ENCODE results near the gene FOXK2.
"Not testable (repeated sequence)": the region's sequence is repeated elsewhere in the genome, so short reads cannot be mapped to it uniquely, and the experiment has no call there.

Gene FOXK2

GRCh38 chr17:82495844-82496528, 23.5 kb upstream of the FOXK2 start:
- DNase-seq: peak; percentile 89

- DNase-seq: peak; percentile 78
These were observed 22.8 kb upstream of the FOXK2 start for GRCh38 chr17:82496529-82497434.

- DNase-seq: no peak
These were observed 21.8 kb upstream of the FOXK2 start for GRCh38 chr17:82497483-82498405.

DNA sequence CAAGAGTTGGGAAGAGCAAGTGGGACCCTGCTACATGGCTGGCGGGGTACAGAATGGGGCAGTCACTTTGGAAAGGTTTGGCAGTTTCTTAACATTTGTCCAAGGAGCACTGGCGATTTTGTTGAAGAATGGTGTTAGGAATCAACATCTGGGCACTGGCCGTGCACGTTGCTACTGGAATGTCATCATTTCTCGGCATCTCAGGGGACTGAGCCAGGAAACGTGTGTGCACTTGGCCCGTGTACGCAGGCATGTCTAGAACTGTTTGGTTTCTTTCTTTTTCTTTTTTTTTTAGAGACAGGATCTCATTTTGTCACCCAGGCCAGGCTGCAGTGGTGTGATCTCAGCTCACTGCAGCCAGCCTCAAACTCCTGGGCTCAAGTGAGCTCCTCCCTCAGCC, 17.3 kb upstream of the FOXK2 start:
- no peak for DNase-seq

DNA sequence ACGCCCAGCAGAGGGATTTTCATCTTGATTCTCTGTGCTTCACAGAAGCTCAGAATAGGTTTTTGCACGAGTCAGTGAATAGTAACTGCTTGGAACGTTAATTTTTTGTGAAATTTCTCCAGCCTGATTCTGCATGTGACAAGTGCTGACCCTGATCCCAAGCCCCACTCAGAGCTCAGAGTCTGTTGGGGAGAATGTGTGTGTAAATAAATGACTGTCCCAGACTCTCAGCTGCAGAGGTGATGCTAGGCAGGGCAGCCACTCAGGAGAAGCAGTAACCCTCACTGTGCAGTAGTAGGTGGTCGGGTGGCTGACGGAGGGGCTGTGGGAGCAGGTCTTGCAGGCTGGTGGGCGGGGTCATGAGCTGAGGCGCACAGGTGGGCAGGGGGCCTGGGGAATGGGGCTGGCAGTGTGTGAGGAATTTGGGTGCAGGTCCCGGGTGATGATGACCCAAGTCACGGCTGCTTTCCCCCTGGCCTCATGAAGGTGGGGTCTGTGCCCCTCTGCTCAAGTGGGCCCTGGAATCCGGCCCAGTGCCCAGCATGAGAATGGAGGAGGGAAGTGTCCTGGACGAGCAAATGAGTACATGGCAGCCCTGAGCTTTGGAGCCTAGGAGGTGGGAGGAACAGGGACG, 16.3 kb upstream of the FOXK2 start:
- DNase-seq: no peak

- no peak for DNase-seq
These were observed 15.7 kb upstream of the FOXK2 start for GRCh38 chr17:82503728-82504308.

DNA sequence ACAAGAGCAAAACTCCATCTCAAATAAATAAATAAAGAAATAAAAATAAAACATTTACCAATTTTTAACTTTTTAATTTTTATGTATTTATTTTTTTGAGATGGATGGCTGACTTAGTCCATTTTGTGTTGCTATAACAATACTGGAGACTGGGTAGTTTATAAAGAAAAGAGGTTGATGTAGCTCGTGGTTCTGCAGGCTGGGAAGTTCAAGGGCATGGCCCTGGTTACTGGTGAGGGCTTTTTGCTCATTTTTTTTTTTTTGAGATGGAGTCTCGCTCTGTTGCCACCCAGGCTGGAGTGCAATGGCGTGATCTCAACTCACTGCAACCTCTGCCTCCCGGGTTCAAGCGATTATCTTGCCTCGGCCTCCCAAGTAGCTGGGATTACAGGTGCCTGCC, 14.2 kb upstream of the FOXK2 start:
- DNase-seq: no peak

DNA sequence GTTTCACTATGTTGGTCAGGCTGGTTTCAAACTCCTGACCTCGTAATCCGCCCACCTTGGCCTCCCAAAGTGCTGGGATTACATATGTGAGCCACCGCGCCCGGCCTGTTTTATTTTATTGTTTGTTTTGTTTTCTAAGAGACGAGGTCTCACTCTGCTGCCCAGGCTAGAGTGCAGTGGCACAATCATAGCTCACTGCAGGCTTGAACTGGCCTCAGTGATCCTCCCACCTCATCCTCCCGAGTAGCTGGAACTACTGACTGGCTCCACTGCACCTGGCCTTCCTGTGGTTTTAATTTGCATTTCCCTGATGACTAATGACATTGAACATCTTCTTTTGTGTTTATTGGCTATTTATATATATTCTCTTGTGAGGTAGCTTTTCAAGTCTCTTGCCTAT, 13.1 kb upstream of the FOXK2 start:
- peak; percentile 22 for DNase-seq

DNA sequence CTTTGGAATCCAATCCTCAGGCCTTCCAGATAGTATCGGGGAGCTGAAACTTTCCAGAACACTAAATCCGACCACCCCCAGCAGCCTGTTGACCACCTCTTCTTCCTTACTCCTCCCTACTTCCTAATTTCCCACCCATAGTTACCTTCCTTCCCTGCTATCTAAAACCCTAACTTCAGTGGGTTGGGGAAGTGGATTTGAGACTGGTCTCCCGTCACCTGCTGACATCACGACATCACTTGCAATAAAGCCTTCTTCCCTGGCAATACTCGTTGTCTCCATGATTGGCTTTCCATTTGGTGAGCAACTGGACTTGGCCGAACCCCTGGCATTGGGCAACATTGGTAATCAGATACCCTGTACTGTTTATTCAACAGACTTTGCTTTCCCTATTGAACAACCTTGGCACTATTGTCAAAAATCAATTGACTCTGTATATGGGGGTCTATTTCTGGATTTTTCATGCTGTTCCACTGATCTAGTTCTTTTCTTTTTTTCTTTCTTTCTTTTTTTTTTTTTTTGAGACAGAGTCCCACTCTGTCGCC, 11.8 kb upstream of the FOXK2 start:
- no peak for DNase-seq

DNA sequence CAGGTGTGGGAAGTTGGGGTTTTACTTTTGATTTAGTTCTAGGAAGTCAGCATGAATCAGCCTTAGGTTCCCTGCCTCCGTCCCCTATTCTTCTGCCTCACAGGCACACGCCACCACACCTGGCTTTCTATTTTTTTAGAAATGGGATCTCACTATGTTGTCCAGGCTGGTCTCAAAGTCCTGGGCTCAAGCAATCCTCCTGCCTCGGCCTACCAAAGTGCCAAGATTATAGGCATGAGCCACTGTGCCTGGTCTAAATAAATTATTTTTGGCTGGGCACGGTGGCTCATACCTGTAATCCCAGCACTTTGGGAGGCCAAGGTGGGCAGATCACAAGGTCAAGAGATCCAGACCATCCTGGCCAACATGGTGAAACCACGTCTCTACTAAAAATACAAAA, 7.9 kb upstream of the FOXK2 start:
- not testable (repeated sequence) for DNase-seq

GRCh38 chr17:82513864-82514263, 5.7 kb upstream of the FOXK2 start:
- DNase-seq: not testable (repeated sequence)

- no peak for DNase-seq
These were observed 2.2 kb upstream of the FOXK2 start for GRCh38 chr17:82517230-82517865.

- DNase-seq: peak; percentile 73
These were observed 705 bp downstream of the FOXK2 start for GRCh38 chr17:82519971-82520903.

DNA sequence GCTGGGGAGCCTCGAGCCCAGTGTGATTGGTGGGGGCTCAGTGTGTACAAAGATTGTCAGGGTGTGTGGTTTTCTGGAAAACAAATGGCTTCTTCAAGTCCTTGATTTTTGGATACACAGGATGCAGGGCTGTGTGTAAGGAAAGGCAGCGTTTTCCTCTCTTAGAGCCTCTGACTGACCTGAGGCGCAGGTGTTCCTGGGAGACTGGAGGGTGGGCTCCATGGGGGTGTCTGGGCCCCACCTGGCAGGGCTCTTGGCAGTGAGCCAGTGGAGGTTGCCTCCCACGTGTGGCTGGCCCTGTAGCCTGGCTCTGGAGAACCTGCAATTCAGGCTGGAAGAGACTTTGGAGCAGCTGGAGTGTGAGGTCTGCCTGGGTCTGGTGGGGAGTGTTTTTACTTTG, 5.0 kb downstream of the FOXK2 start:
- no peak for DNase-seq

DNA sequence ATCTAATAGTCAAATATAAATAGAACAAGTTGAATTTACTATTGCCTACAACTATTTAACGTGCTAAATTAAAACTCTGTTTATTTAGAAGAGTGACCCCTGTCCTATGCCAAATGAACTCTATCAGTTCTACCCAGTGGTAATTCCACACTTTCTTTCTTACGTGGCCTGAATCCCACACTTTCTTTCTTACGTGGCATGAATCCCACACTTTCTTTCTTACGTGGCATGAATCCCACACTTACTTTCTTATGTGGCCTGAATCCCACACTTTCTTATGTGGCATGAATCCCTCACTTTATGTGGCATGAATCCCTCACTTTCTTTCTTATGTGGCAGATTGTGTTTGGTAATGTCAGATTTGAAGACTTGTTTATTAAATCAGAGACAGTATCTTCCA, 6.2 kb downstream of the FOXK2 start:
- no peak for DNase-seq

GRCh38 chr17:82527898-82528297, 8.4 kb downstream of the FOXK2 start:
- DNase-seq: no peak

- DNase-seq: peak; percentile 85
These were observed 9.1 kb downstream of the FOXK2 start for GRCh38 chr17:82528484-82529265.

DNA sequence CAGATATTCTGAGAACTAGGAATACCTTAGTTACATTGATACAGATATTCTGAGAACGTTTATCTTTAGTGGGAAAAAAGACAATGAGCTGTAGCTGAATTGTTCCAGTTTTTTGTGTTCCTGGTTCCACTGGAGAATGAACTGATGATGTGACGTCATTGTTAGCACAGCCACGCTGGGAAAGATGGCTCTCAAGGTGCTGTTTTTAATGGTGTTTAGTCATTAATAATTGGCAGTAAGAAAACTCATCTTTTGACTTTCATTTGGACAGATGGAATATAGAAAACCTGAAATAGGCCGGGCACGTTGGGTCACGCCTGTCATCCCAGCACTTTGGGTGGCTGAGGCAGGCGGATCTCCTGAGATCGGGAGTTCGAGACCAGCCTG, 10.4 kb downstream of the FOXK2 start:
- DNase-seq: no peak

DNA sequence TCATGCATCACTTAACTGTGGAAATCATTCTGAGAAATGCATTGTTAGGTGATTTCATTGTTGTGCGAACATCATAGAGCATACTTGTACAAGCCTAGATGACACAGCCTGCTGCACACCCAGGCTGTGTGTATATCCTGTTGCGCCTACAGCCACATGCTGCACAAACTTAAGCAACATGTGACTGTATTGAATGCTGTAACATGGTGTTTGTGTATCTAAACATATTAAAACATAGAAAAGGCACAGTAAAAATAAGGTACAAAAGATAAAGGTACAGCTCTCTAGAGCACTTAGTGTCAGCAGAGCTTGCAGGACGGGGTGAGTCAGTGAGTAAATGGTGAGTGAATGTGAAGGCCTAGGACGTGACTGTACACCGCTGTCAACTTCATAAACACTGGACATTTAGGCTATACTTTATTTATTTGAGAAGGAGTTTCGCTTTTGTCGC, 11.9 kb downstream of the FOXK2 start:
- no peak for DNase-seq
